Transverse colon (tissue), 4 donors: ENCODE measurements around the gene FAM20A.

Experiments used
- CTCF ChIP-seq, 5 experiments: fragments of 200-600 bp in 3 of 5; fragments of 450-650 bp in 2 of 5; sonication (generic) in 3 of 5; IDR thresholded peaks; 1 replicate in 2 of 5; 2 replicates in 3 of 5; pipeline ENCODE4 v1.5.1; 2016 to 2017; ENCODE audit warnings: antibody characterized with exemption in 5 of 5, inconsistent platforms in 3 of 5, mild to moderate bottlenecking in 2 of 5, moderate library complexity in 1 of 5
- EP300 ChIP-seq: sonication (generic); formaldehyde crosslinking; IDR thresholded peaks from one replicate; pipeline ENCODE4 v1.6.1; 2017; ENCODE audit warnings: antibody characterized with exemption, low read depth
- POLR2A ChIP-seq: fragments of 450-650 bp; IDR thresholded peaks from one replicate; pipeline ENCODE4 v1.6.1; 2016; ENCODE audit warnings: antibody characterized with exemption, mild to moderate bottlenecking, moderate library complexity
- POLR2AphosphoS5 ChIP-seq, 3 donors: sonication (generic); formaldehyde crosslinking; IDR thresholded peaks; one replicate each; pipeline ENCODE4 v1.6.1; 2016; ENCODE audit warnings: antibody characterized with exemption in 3 of 3

GRCh38 chr17:68611353-68612208, 10.4 kb upstream of the FAM20A start:
- TF ChIP-seq CTCF (IDR thresholded peaks at IDR 0.05) (no peak), POLR2AphosphoS5 (IDR thresholded peaks at IDR 0.05) (no peak), POLR2A (no peak), EP300 (no peak)
